IMR-90 (cell line): ENCODE measurements around the gene GJC2.

ENCODE experiments used
- BHLHE40 ChIP-seq: fragments of 150-350 bp; IDR thresholded peaks from 2 replicates; pipeline ENCODE4 v1.6.1; 2016; ENCODE audit warnings: mild to moderate bottlenecking, low read depth, low read length
- CHD1 ChIP-seq: IDR thresholded peaks from 2 replicates; pipeline ENCODE4 v1.6.1; 2012; ENCODE audit warnings: low read depth, low read length, improper control_type of control experiment
- CTCF ChIP-seq: conservative IDR thresholded peaks from 2 replicates; pipeline ENCODE4 v1.5.1; 2012; ENCODE audit warnings: mild to moderate bottlenecking, low read depth, low read length, improper control_type of control experiment
- MAFK ChIP-seq: IDR thresholded peaks from 2 replicates; pipeline ENCODE4 v1.6.1; 2012; ENCODE audit warnings: low read depth, low read length, improper control_type of control experiment
- MAZ ChIP-seq: IDR thresholded peaks from 2 replicates; pipeline ENCODE4 v1.6.1; 2012; ENCODE audit warnings: low read depth, mild to moderate bottlenecking, low read length, improper control_type of control experiment, moderate library complexity, borderline replicate concordance
- MXI1 ChIP-seq: IDR thresholded peaks from 2 replicates; pipeline ENCODE4 v1.6.1; 2012; ENCODE audit warnings: low read depth, mild to moderate bottlenecking, low read length, moderate library complexity, borderline replicate concordance
- POLR2A ChIP-seq: IDR thresholded peaks from 2 replicates; pipeline ENCODE4 v1.6.1; 2012; ENCODE audit warnings: mild to moderate bottlenecking, low read depth, low read length
- RAD21 ChIP-seq: IDR thresholded peaks from 2 replicates; pipeline ENCODE4 v1.6.1; 2012; ENCODE audit warnings: low read length, improper control_type of control experiment
- RCOR1 ChIP-seq: IDR thresholded peaks from 2 replicates; pipeline ENCODE4 v1.6.1; 2012; ENCODE audit warnings: mild to moderate bottlenecking, low read length, improper control_type of control experiment; ENCODE audit not compliant: insufficient replicate concordance
- RFX5 ChIP-seq: IDR thresholded peaks from 2 replicates; pipeline ENCODE4 v1.8.0; 2012; ENCODE audit warnings: low read depth, mild to moderate bottlenecking, low read length, moderate library complexity
- SMC3 ChIP-seq: fragments of 150-350 bp; IDR thresholded peaks from 2 replicates; pipeline ENCODE4 v1.6.1; 2016; ENCODE audit warnings: low read depth, mild to moderate bottlenecking, antibody characterized with exemption, low read length, moderate library complexity
- USF2 ChIP-seq: fragments of 150-350 bp; IDR thresholded peaks from 2 replicates; pipeline ENCODE4 v1.6.1; 2017; ENCODE audit warnings: mild to moderate bottlenecking, antibody characterized with exemption, low read length, low read depth

GRCh38 chr1:228154670-228155571 is 5.2 kb downstream of the GJC2 start:
- TF ChIP-seq POLR2A, result no peak
- no peak for TF ChIP-seq CTCF
- no peak for TF ChIP-seq BHLHE40
- TF ChIP-seq RCOR1, result no peak
- TF ChIP-seq MAZ, result no peak
- no peak for TF ChIP-seq CHD1
- TF ChIP-seq SMC3, result no peak
- TF ChIP-seq USF2, result no peak
- no peak for TF ChIP-seq RFX5
- TF ChIP-seq MXI1, result no peak
- no peak for TF ChIP-seq MAFK
- TF ChIP-seq RAD21, result no peak
